AG09309 (cell line): ENCODE data around the gene SMC1B.
"Not testable (repeated sequence)": the region's sequence is repeated elsewhere in the genome, so short reads cannot be mapped to it uniquely, and the experiment has no call there.

Source experiments
- DNase-seq: peaks from one replicate; pipeline ENCODE4 v3.0.0-alpha.2; 2010; ENCODE audit warnings: low read depth
- H3K4me3 ChIP-seq: 2 replicates; pipeline ENCODE4 v1.5.1; 2011; ENCODE audit warnings: mild to moderate bottlenecking, low read depth, low read length, moderate library complexity; ENCODE audit not compliant: control insufficient read depth
- CTCF ChIP-seq: IDR thresholded peaks from 2 replicates; pipeline ENCODE4 v1.5.1; 2011; ENCODE audit warnings: mild to moderate bottlenecking, low read depth, low read length, inconsistent platforms; ENCODE audit not compliant: insufficient read depth, control insufficient read depth; ENCODE audit errors: missing control alignments

Gene SMC1B

GRCh38 chr22:45357490-45357889 is 55.9 kb downstream of the SMC1B start:
- H3K4me3 ChIP-seq, result no peak overlapping the region
- no peak for TF ChIP-seq CTCF
- DNase-seq, result no peak

DNA sequence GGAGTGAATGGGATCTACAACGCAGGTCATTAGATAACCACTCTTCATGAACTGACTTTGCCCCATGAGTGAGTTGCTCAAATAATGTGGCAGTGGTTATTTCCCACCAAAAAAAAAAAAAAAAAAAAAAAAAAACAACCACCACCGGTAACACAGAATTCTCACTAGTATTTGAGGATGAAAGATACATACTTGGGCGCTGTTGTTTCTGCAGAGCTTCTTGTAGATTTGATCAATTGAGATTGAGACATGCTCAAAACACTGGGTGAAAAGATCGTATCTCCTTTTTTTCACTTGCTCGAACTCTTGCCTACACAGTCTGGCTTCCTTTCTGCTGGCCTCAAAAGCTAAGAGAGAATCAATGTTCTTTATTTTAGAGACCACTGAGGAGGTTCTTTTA is 59.6 kb downstream of the SMC1B start:
- H3K4me3 ChIP-seq, result no peak overlapping the region
- no peak for DNase-seq
- TF ChIP-seq CTCF, result no peak

DNA sequence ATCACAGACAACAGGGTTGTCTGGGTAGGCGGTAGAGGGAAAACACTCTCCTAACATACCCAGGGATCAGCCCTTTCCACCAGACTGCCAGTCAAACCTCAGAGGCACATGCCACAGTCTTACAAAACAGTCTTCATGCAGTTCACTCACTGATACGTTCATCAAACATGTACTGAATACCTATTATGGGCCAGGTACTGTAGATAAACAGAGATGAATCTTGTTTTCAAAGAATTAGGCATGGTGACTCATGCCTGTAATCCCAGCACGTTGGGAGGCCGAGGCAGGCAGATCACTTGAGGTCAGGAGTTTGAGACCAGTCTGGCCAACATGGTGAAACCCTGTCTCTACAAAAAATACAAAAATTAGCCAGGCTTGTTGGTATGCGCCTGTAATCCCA is 60.6 kb downstream of the SMC1B start:
- not testable (repeated sequence) for H3K4me3 ChIP-seq, DNase-seq

DNA sequence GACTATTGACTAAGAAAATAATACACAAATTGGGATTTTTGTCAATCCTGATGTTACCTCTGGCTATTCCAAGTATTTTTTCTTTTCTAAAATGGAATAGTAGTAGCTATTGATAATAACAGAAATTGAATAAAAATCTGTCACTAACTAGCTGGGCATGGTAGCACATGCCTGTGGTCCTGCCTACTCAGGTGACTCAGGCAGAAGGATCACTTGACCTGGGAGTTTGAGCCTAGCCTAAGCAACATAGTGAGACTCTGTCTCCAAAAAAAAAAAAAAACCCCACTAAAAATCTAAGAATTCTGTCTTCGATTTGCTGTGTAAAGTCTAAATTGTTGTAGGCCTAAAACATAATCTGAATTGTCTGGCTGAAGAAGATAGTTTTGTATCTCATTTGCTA is 61.4 kb downstream of the SMC1B start:
- DNase-seq, result no peak
- H3K4me3 ChIP-seq, result no peak overlapping the region
- no peak for TF ChIP-seq CTCF

- TF ChIP-seq CTCF, result no peak
- no peak for DNase-seq
- H3K4me3 ChIP-seq, result no peak overlapping the region
Measured at GRCh38 chr22:45349916-45350315, 63.5 kb downstream of the SMC1B start.

DNA sequence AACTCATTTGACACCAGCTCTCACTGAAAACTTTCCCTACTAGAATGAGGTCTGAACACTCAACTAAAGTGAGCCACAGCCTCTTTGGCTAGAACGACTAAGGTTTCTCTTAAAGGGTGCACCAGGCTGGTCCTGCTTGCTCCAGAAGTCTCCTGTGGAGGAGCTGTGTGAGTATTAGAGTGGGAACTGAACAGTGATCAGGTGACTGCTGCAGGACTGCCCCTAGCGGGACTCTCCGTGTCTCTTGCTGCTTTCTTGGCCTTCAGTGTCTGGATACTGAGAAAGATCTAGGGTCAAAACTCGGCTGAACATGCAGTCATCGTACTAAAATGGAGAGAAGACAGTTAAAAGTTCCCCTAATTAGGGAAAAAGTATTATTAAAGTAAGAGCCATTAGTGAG is 69.1 kb downstream of the SMC1B start:
- H3K4me3 ChIP-seq, result no peak overlapping the region
- DNase-seq, result no peak
- no peak for TF ChIP-seq CTCF

GRCh38 chr22:45343143-45343542 is 70.3 kb downstream of the SMC1B start:
- DNase-seq, result no peak
- TF ChIP-seq CTCF, result no peak
- H3K4me3 ChIP-seq, result no peak overlapping the region
